DOHH2 (cell line): Measurements from ENCODE around the gene PLIN1.

Experiments
- EZH2phosphoT487 ChIP-seq: fragments of 200-600 bp; sonication (generic); IDR thresholded peaks from 2 replicates; pipeline ENCODE4 v1.6.1; 2017; ENCODE audit warnings: borderline replicate concordance, mild to moderate bottlenecking, antibody characterized with exemption, low read length, moderate library complexity, mixed read lengths
- TF ChIP-seq, protein P1 (sequence below): fragments of 200-600 bp; sonication (generic); IDR thresholded peaks from one replicate; pipeline ENCODE4 v1.5.1; 2014; ENCODE audit warnings: antibody characterized with exemption, mild to moderate bottlenecking, low read depth, low read length; ENCODE audit not compliant: poor library complexity, severe bottlenecking

DNA sequence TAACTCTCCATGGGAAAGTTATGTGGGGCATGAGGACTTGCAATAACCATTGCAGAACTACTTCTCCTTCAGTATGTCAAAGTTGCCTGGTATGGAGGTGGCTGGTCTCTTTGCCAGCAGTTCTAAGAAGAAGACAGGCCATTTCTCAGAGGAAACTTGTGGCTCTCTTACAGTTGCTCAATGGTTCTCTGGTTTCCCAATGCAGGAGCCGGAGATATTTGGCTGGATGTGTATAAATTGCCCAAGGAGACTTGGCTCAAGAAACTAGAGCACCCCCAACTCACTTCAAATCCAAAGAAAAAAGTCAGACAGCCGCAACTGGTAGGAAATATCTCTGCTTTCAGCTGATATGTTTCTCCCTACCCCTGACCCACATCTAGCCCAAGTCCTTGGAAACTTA lies 35.6 kb upstream of the PLIN1 start:
- TF ChIP-seq, protein P1, sequence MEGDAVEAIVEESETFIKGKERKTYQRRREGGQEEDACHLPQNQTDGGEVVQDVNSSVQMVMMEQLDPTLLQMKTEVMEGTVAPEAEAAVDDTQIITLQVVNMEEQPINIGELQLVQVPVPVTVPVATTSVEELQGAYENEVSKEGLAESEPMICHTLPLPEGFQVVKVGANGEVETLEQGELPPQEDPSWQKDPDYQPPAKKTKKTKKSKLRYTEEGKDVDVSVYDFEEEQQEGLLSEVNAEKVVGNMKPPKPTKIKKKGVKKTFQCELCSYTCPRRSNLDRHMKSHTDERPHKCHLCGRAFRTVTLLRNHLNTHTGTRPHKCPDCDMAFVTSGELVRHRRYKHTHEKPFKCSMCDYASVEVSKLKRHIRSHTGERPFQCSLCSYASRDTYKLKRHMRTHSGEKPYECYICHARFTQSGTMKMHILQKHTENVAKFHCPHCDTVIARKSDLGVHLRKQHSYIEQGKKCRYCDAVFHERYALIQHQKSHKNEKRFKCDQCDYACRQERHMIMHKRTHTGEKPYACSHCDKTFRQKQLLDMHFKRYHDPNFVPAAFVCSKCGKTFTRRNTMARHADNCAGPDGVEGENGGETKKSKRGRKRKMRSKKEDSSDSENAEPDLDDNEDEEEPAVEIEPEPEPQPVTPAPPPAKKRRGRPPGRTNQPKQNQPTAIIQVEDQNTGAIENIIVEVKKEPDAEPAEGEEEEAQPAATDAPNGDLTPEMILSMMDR = no peak
- no peak for TF ChIP-seq EZH2phosphoT487
